ENCODE results near the gene NME1.

Gene NME1

DNA sequence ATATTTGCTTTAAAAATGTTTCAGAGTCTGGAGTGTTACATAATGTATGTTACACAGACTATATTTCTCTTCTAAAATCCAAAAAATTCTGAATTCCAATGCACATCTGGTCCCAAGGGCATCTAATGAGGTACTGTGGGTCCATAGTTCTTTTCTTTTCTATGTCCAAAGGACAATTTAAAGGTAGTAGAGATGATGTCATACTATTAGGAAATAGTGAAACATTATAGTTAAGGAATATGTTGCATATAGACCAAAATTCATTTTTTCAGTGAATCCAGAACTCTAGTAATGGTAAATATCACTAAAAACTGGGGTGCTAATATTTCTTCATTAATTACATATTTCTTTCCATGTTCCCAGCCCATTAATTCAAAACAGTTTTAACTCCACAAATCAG is 35.8 kb downstream of the NME1 start:
- DNase-seq (ENCODE audit: low read depth in 2 of 2): no peak

DNA sequence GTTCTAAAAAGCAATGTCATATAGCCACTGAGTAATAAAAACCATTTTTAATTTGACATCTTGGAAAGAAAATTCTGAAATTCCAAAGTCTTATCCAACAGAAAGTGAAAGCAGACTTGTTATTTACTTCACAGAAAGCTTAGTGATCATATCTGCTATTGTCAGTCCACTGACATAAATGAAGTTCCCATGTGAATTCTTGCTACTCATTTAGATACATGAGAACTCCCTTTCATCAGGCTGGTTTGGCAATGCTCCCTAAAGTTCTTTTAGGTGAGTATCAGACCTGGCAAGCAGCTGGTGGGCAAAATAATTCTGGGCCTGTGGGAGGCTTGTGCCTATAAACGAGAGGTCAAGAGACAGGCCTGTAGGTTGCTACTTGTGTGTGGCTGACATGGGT is 36.3 kb downstream of the NME1 start:
- DNase-seq (ENCODE audit: low read depth in 2 of 2): no peak

DNA sequence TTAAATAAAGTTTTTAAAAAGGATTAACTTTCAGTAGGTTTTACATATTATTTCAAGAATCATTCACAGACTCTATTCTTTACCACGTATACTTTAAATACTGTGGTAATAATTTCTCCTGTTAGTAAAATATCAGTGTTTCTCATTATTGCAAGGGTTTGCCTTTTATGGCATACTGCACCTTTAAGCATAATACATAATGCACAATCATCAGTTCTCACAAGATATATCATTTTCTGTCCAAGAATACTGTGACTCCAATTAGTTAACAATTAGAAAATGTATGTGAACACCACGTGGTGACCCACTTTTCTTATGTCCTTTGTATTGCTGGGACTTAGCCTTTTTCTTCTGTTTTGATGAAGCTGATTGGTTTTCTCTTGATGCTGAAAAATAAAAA is 38.5 kb downstream of the NME1 start:
- DNase-seq (ENCODE audit: low read depth in 2 of 2): no peak

DNA sequence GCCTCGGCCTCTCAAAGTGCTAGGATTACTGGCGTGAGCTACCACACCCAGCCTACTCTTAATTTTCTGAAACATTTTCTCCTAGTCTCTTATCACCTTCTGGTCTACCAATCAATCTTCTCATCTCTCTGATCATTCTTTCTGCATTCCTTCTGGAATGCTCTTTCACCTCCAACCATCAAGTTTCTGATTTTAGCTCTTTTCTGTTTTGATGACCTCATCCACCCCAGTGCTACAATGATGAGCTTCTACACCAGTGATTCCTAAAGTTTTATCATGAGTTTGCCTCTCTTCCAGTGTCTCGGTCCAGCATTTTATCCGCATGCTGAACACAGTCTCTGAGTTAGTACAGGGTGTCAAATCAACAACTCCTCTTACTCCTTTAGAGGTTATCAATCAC is 44.4 kb downstream of the NME1 start:
- DNase-seq (ENCODE audit: low read depth in 2 of 2): no peak

DNA sequence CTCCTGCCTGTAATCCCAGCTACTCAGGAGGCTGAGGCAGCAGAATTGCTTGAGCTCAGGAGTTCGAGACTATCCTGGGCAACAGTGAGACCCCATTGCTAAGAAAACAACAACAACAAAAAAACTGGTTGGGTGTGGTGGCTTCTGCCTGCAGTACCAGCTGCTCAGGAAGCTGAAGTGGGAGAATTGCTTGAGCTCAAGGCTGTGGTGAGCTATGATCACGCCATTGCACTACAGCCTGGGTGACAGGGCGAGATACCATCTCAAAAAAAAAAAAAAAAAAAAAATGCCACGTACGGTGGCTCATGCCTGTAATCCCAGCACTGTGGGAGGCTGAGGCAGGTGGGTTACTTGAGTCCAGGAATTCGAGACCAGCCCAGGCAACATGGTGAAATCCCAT is 46.9 kb downstream of the NME1 start:
- DNase-seq (ENCODE audit: low read depth in 2 of 2): no peak

DNA sequence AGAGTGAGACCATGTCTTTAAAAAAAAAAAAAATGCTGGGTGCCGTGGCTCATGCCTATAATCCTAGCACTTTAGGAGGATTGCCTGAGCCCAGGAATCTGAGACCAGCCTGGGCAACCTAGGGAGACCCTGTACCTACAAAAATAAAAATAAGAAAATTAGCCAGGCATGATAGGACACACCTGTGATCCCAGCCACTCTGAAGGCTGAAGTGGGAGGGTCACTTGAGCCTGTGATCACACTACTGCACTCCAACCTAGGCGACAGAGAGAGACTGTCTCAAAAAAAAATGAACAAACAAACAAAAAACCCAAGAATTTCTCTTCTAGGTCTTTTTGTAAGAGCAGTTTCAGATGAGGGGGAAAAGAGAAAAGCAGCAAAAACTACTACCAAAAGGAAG is 47.5 kb downstream of the NME1 start:
- no peak for DNase-seq (ENCODE audit: low read depth in 2 of 2)

DNA sequence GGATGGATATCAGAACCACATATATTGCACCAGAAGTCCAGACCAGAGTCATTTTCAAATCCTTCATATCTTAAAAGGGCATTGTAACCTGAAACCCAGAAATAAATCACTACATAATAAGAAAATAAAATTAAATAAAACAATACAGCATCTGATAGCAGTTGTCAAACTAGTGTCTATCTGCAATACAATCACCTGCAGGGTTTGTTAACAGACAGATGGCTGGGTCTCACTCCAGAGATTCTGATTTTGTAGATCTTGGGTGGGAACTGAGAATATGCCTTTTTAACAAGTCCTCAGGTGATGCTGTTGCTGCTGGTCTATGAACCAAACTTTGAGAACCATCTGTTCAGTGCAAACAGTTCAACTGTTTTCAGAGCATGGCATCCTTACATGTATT is 50.5 kb downstream of the NME1 start:
- DNase-seq (ENCODE audit: low read depth in 2 of 2): no peak
